ENCODE data around the gene MXD3. TPM values are rescaled to one million over a fixed set of nuclear protein-coding genes. Genes with fewer than 3 reads are reported as not detected.

The MXD3 gene
- total RNA-seq, 1 donor from 2014 or later: 6.4 TPM

GRCh38 chr5:177334155-177334551 is 22.5 kb upstream of the MXD3 start:
- TF ChIP-seq, protein P1, sequence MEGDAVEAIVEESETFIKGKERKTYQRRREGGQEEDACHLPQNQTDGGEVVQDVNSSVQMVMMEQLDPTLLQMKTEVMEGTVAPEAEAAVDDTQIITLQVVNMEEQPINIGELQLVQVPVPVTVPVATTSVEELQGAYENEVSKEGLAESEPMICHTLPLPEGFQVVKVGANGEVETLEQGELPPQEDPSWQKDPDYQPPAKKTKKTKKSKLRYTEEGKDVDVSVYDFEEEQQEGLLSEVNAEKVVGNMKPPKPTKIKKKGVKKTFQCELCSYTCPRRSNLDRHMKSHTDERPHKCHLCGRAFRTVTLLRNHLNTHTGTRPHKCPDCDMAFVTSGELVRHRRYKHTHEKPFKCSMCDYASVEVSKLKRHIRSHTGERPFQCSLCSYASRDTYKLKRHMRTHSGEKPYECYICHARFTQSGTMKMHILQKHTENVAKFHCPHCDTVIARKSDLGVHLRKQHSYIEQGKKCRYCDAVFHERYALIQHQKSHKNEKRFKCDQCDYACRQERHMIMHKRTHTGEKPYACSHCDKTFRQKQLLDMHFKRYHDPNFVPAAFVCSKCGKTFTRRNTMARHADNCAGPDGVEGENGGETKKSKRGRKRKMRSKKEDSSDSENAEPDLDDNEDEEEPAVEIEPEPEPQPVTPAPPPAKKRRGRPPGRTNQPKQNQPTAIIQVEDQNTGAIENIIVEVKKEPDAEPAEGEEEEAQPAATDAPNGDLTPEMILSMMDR (IDR thresholded peaks at IDR 0.05; ENCODE audit: unreplicated experiment): no peak
- H3K36me3 Mint-ChIP-seq (ENCODE audit: low read depth, unreplicated experiment): peaks cover 61% of the 10 kb centered on the region

DNA sequence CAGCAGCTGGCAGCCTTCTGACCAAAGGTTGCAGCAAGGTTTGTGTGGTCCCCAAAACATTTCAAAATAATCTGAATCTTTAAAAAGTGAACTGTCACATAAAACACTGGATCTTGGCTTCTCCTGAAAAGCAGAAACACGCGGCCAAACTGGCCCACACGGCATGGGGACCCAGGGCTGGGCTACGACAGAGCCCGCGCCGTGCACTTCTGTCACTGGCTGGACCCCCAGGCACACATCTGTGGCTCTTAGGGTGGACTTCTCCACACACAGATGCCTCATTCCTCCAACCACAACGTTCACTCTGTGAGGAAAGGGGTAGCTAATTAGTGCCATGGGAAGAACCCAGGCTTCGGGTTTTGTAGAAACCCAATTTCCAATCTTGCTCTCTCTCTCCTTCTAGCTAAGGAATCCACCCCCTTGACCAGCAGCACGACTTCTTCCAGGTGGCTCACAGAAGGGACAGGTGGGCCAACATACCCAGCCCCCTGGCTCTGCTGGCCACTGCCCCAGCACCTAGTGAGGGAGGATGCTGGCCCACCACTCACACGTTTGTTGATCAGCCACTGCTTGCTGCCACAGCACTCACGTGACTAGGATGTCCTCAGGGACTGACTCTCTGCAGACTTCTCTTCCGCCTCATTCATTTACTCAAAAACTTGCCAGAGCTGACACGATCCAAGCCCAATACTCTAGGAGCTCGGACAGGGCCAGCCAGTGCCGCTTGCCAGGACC is 21.9 kb upstream of the MXD3 start:
- H3K4me3 Mint-ChIP-seq (ENCODE audit: unreplicated experiment): no peak overlapping the region
- H3K4me1 Mint-ChIP-seq (ENCODE audit: unreplicated experiment): peaks cover 27% of the 10 kb centered on the region
- H3K9me3 Mint-ChIP-seq (ENCODE audit: unreplicated experiment): no peaks in the 10 kb centered on the region
- peaks cover 21% of the 10 kb centered on the region for H3K27me3 Mint-ChIP-seq (ENCODE audit: unreplicated experiment)
- H3K27ac Mint-ChIP-seq (ENCODE audit: unreplicated experiment): no peak overlapping the region
- TF ChIP-seq, protein P1 (IDR thresholded peaks at IDR 0.05; ENCODE audit: unreplicated experiment): no peak
- no peak for DNase-seq (ENCODE audit: low spot score)
- peaks cover 55% of the 10 kb centered on the region for H3K36me3 Mint-ChIP-seq (ENCODE audit: low read depth, unreplicated experiment)

More at GRCh38 chr5:177334155-177334551, 22.5 kb upstream of the MXD3 start:
- Mint-ChIP-seq H3K4me1 (ENCODE audit: unreplicated experiment) (peaks cover 32% of the 10 kb centered on the region), H3K9me3 (ENCODE audit: unreplicated experiment) (no peaks in the 10 kb centered on the region), H3K27ac (ENCODE audit: unreplicated experiment) (no peak overlapping the region), H3K27me3 (ENCODE audit: unreplicated experiment) (peaks cover 21% of the 10 kb centered on the region), H3K4me3 (ENCODE audit: unreplicated experiment) (no peak overlapping the region)
- no peak for DNase-seq (ENCODE audit: low spot score)

- no peak overlapping the region for H3K27ac Mint-ChIP-seq (ENCODE audit: unreplicated experiment)
- no peak overlapping the region for H3K4me3 Mint-ChIP-seq (ENCODE audit: unreplicated experiment)
- DNase-seq (ENCODE audit: low spot score): no peak
- H3K36me3 Mint-ChIP-seq (ENCODE audit: low read depth, unreplicated experiment): peaks cover 55% of the 10 kb centered on the region
- no peaks in the 10 kb centered on the region for H3K9me3 Mint-ChIP-seq (ENCODE audit: unreplicated experiment)
- peaks cover 25% of the 10 kb centered on the region for H3K4me1 Mint-ChIP-seq (ENCODE audit: unreplicated experiment)
- peaks cover 21% of the 10 kb centered on the region for H3K27me3 Mint-ChIP-seq (ENCODE audit: unreplicated experiment)
- TF ChIP-seq, protein P1 (IDR thresholded peaks at IDR 0.05; ENCODE audit: unreplicated experiment): no peak
These were observed 21.2 kb upstream of the MXD3 start for GRCh38 chr5:177332896-177333260.

DNA sequence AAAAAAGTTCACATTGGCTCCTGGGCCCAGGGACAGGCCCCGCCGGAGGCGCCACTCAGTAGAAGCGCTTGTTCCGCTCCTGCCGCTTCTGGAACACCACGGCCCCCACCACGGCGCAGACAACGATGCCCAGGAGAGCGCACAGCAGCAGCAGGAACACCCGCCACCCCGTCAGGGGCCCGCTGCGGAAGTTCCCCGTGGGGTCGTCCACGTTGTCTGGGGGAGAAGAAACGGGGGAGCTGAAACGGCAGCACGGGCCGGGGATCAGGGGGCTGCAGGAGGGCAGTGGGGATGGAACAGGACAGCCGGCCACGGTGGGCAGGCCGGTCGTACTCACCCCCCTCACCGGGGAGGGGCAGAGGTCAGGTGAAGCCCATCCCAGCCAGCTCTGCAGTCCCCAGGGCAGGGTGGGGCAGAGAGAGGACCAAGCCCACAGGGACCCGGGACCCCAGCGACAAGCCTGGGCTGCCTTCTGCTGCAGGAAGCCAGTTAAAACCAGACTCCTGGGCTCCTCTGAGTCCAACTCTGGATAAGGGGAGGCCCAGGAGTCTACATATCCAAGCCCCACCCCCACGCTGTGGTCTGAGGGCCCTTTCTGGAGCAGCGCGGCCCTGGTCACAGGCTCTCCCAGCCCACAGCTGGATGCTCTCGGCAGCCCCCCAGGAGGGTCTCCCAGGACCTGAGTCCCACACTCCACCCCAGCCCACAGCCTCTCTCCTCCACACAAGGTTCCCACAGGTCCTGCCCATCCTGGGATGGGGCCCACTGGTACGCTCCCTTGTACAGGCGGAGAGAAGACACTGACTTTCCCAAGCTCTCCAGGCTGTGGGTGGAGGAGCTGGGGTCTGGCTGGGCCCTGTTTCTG is 20.6 kb upstream of the MXD3 start:
- peak overlapping the region; percentile 5 for H3K27ac Mint-ChIP-seq (ENCODE audit: unreplicated experiment)
- no peak for DNase-seq (ENCODE audit: low spot score)
- no peaks in the 10 kb centered on the region for H3K9me3 Mint-ChIP-seq (ENCODE audit: unreplicated experiment)
- no peak overlapping the region for H3K4me3 Mint-ChIP-seq (ENCODE audit: unreplicated experiment)
- TF ChIP-seq, protein P1 (IDR thresholded peaks at IDR 0.05; ENCODE audit: unreplicated experiment): no peak
- peaks cover 21% of the 10 kb centered on the region for H3K4me1 Mint-ChIP-seq (ENCODE audit: unreplicated experiment)
- peaks cover 51% of the 10 kb centered on the region for H3K36me3 Mint-ChIP-seq (ENCODE audit: low read depth, unreplicated experiment)
- peaks cover 21% of the 10 kb centered on the region for H3K27me3 Mint-ChIP-seq (ENCODE audit: unreplicated experiment)

Data from endothelial cell (in vitro differentiated cells).